Ascending aorta (tissue), 2 donors: ENCODE data around the gene CTDSP1. TPM values are rescaled to one million over a fixed set of nuclear protein-coding genes. Genes with fewer than 3 reads are reported as not detected.

ENCODE experiments used
- DNase-seq, 2 donors: peaks; one replicate each; pipeline ENCODE4 v3.0.0-alpha.2; 2019; ENCODE audit warnings: low spot score in 2 of 2
- H3K27ac ChIP-seq, 2 donors: fragments of 200-600 bp; sonication (generic); one replicate each; pipeline ENCODE4 v1.5.1; 2016 to 2017; ENCODE audit warnings: mild to moderate bottlenecking in 1 of 2
- H3K27me3 ChIP-seq: fragments of 200-600 bp; sonication (generic); one replicate; pipeline ENCODE4 v1.5.1; 2017
- H3K36me3 ChIP-seq, 2 donors: fragments of 200-600 bp; sonication (generic); one replicate each; pipeline ENCODE4 v1.5.1; 2016
- H3K4me1 ChIP-seq, 2 donors: fragments of 200-600 bp; sonication (generic); one replicate each; pipeline ENCODE4 v1.5.1; 2016 to 2017; ENCODE audit warnings: mild to moderate bottlenecking in 1 of 2
- H3K4me3 ChIP-seq, 2 donors: fragments of 200-600 bp; sonication (generic); one replicate each; pipeline ENCODE4 v1.5.1; 2016 to 2017; ENCODE audit warnings: mild to moderate bottlenecking in 1 of 2
- H3K9me3 ChIP-seq, 2 donors: fragments of 200-600 bp; sonication (generic); one replicate each; pipeline ENCODE4 v1.5.1; 2016
- CTCF ChIP-seq, 3 experiments: fragments of 200-600 bp in 2 of 3; fragments of 450-650 bp in 1 of 3; sonication (generic) in 2 of 3; IDR thresholded peaks; one replicate each; pipeline ENCODE4 v1.5.1; 2016 to 2019; ENCODE audit warnings: antibody characterized with exemption in 3 of 3, mild to moderate bottlenecking in 1 of 3, moderate library complexity in 1 of 3
- intact Hi-C: fragments of 100-400 bp; cut with DNase I; formaldehyde crosslinking; loops from one replicate; pipeline ENCODE4 v1.15.1; 2023
- total RNA-seq: library from RNA; depleted of rRNA; stranded (reverse); fragments of >200 nt; gene quantifications from one replicate; pipeline ENCODE4 v1.1.0, GENCODE V29; 2016

CTDSP1 gene
- total RNA-seq, 1 donor from 2014 or later: 144 TPM

GRCh38 chr2:218374795-218375194, 24.9 kb upstream of the CTDSP1 start:
- Histone ChIP-seq H3K27ac (no peak overlapping the region), H3K27me3 (no peaks in the 10 kb centered on the region), H3K4me1 (peaks cover 0 to 4% of the 10 kb centered on the region in 2 donors), H3K9me3 (no peaks in the 10 kb centered on the region), H3K4me3 (no peak overlapping the region), H3K36me3 (no peaks in the 10 kb centered on the region)
- no peak for DNase-seq
- TF ChIP-seq CTCF (IDR thresholded peaks at IDR 0.05): no peak
- intact Hi-C loops: no loop called here

- Histone ChIP-seq H3K4me3 (no peak overlapping the region), H3K27me3 (no peaks in the 10 kb centered on the region), H3K27ac (no peak overlapping the region), H3K4me1 (no peaks in the 10 kb centered on the region), H3K36me3 (no peaks in the 10 kb centered on the region), H3K9me3 (no peaks in the 10 kb centered on the region)
- no peak for DNase-seq
- TF ChIP-seq CTCF (IDR thresholded peaks at IDR 0.05): no peak
- intact Hi-C loops: no loop called here
Measured at GRCh38 chr2:218375212-218375611, 24.5 kb upstream of the CTDSP1 start.

GRCh38 chr2:218378053-218378452, 21.6 kb upstream of the CTDSP1 start:
- no peaks in the 10 kb centered on the region for H3K27me3 ChIP-seq
- H3K36me3 ChIP-seq: no peaks in the 10 kb centered on the region
- no peak for TF ChIP-seq CTCF (IDR thresholded peaks at IDR 0.05)
- H3K4me1 ChIP-seq: no peaks in the 10 kb centered on the region
- intact Hi-C loops: no loop called here
- H3K27ac ChIP-seq: no peak overlapping the region
- no peak overlapping the region for H3K4me3 ChIP-seq
- no peak for DNase-seq
- H3K9me3 ChIP-seq: no peaks in the 10 kb centered on the region

- Histone ChIP-seq H3K4me3 (peak within 1 kb of the TSS in 1 of 2 donors; percentile 33), H3K27me3 (no peaks in the 10 kb centered on the region), H3K4me1 (no peaks in the 10 kb centered on the region), H3K36me3 (no peaks in the 10 kb centered on the region), H3K9me3 (no peaks in the 10 kb centered on the region), H3K27ac (peak within 1 kb of the TSS in 1 of 2 donors; percentile 24)
- intact Hi-C loops: no loop called here
- DNase-seq: peak in 1 of 2 donors; percentile 82
- TF ChIP-seq CTCF (IDR thresholded peaks at IDR 0.05): no peak
Measured at GRCh38 chr2:218381916-218382366, 17.7 kb upstream of the CTDSP1 start, which contains the start of gene SLC11A1. SLC11A1 (plus strand) TSS chr2:218382273; CDS start chr2:218382369, 96 bp downstream.

- intact Hi-C loops: no loop called here
- no peak for DNase-seq
Measured at GRCh38 chr2:218382785-218383184, 16.9 kb upstream of the CTDSP1 start.

More at GRCh38 chr2:218382785-218383184, 16.9 kb upstream of the CTDSP1 start:
- Histone ChIP-seq H3K9me3 (no peaks in the 10 kb centered on the region), H3K27me3 (no peaks in the 10 kb centered on the region), H3K4me1 (peaks cover 0 to 6% of the 10 kb centered on the region in 2 donors), H3K27ac (peak overlapping the region in 1 of 2 donors; percentile 24), H3K4me3 (peak overlapping the region in 1 of 2 donors; percentile 33), H3K36me3 (no peaks in the 10 kb centered on the region)
- TF ChIP-seq CTCF (IDR thresholded peaks at IDR 0.05): no peak
